K562 (cell line): ENCODE measurements around the gene KIF19. TPM values are rescaled to one million over a fixed set of nuclear protein-coding genes. Genes with fewer than 3 reads are reported as not detected.

Source experiments
- ATAC-seq: fragments of 200-7000 bp; cut with Tn5 transposase; 3 replicates; pipeline ENCODE4 v1.9.1; 2020; ENCODE audit warnings: moderate library complexity
- BruUV-seq: library from RNA; stranded (reverse); fragments of 400-500 nt; replicated peaks from 2 replicates; lab custom pipeline; 2021; lab: Mats Ljungman, UMichigan
- CTCF ChIA-PET: fragments of 300-600 bp; formaldehyde crosslinking; extraction: SDS; loops from one replicate; lab custom pipeline; 2021; ENCODE audit warnings: low intra/inter-chr PET ratio; lab: Yijun Ruan, JAX
- POLR2A ChIA-PET: fragments of 300-600, 350-650 bp; sonication (Branson Sonifier 250); formaldehyde crosslinking; extraction: SDS; loops from one replicate; lab custom pipeline; 2021; ENCODE audit warnings: antibody characterized with exemption, inconsistent platforms; lab: Yijun Ruan, JAX
- DNase-seq, 4 experiments: peaks; one replicate each; pipeline versions ENCODE4 v3.0.0 to v3.0.0-alpha.2; 2011 to 2018; ENCODE audit warnings: low spot score in 3 of 4, mixed read lengths in 3 of 4; ENCODE audit errors: extremely low read depth in 1 of 4
- FAIRE-seq: peaks from 2 replicates; lab custom pipeline; 2011; peaks lifted over from hg19 to GRCh38; lab: Jason Lieb, UNC
- H2AFZ ChIP-seq: 2 replicates; pipeline ENCODE4 v1.6.0; 2011; ENCODE audit warnings: low read depth, low read length, control low read depth, inconsistent platforms
- H3K27ac ChIP-seq: fragments of 200-600 bp; 3 replicates; pipeline ENCODE4 v1.8.0; 2011; ENCODE audit warnings: low read depth, mild to moderate bottlenecking, control low read depth, inconsistent platforms, low read length, moderate library complexity, mixed read lengths; ENCODE audit errors: extremely low read depth
- H3K27me3 ChIP-seq, 2 experiments: fragments of 300-600 bp in 1 of 2; 2 replicates in 1 of 2; 3 replicates in 1 of 2; pipeline versions ENCODE4 v1.6.0 to v1.8.0; 2011; ENCODE audit warnings: inconsistent platforms in 2 of 2, low read length in 2 of 2, mild to moderate bottlenecking in 1 of 2, mixed read lengths in 1 of 2, moderate library complexity in 1 of 2; ENCODE audit not compliant: control insufficient read depth in 2 of 2, insufficient read depth in 2 of 2
- H3K36me3 ChIP-seq: fragments of 300-600 bp; 3 replicates; pipeline ENCODE4 v1.8.0; 2011; ENCODE audit warnings: mild to moderate bottlenecking, low read length, inconsistent platforms; ENCODE audit not compliant: control insufficient read depth, insufficient read depth
- H3K4me1 ChIP-seq, 2 experiments: fragments of 200-600 bp in 1 of 2; replicated peaks in 1 of 2; 2 replicates in 1 of 2; 3 replicates in 1 of 2; pipeline versions ENCODE4 v1.5.1 to v1.8.0; 2011; ENCODE audit warnings: inconsistent platforms in 2 of 2, low read length in 2 of 2, mild to moderate bottlenecking in 1 of 2, mixed read lengths in 1 of 2, moderate library complexity in 1 of 2; ENCODE audit not compliant: control insufficient read depth in 2 of 2, insufficient read depth in 2 of 2
- H3K4me2 ChIP-seq: 2 replicates; pipeline ENCODE4 v1.6.1; 2011; ENCODE audit warnings: low read length, control low read depth, inconsistent platforms, mixed read lengths; ENCODE audit not compliant: insufficient read depth
- H3K4me3 ChIP-seq: fragments of 200-600 bp; sonication (generic), shearing (Covaris generic); 2 replicates; pipeline ENCODE4 v1.5.1; 2016; ENCODE audit warnings: control low read depth, inconsistent platforms
- H3K79me2 ChIP-seq: fragments of 200-600 bp; 3 replicates; pipeline ENCODE4 v1.8.0; 2011; ENCODE audit warnings: low read length, inconsistent platforms; ENCODE audit not compliant: control insufficient read depth, insufficient read depth
- H3K9ac ChIP-seq, 2 experiments: 2 replicates each; pipeline versions ENCODE4 v1.6.0 to v1.6.1; 2011; ENCODE audit warnings: low read depth in 2 of 2, low read length in 2 of 2, control low read depth in 1 of 2, inconsistent platforms in 1 of 2, mild to moderate bottlenecking in 1 of 2, mixed read lengths in 1 of 2; ENCODE audit not compliant: insufficient read depth in 1 of 2
- H3K9me1 ChIP-seq: one replicate; pipeline ENCODE4 v1.6.0; 2011; ENCODE audit warnings: inconsistent platforms, mild to moderate bottlenecking, low read length, moderate library complexity; ENCODE audit not compliant: control insufficient read depth, insufficient read depth
- H3K9me3 ChIP-seq: replicated peaks from 2 replicates; pipeline ENCODE4 v1.5.1; 2011; ENCODE audit warnings: low read depth, low read length, inconsistent platforms; ENCODE audit not compliant: control insufficient read depth, insufficient read depth
- H4K20me1 ChIP-seq: replicated peaks from 2 replicates; pipeline ENCODE4 v1.6.1; 2011; ENCODE audit warnings: low read length, inconsistent platforms, mixed read lengths; ENCODE audit not compliant: control insufficient read depth, insufficient read depth
- CCAR2 ChIP-seq: fragments of 200-400 bp; formaldehyde crosslinking; IDR thresholded peaks from 2 replicates; pipeline ENCODE4 v1.6.1; 2017; ENCODE audit warnings: mild to moderate bottlenecking, low read depth, low read length
- DPF2 ChIP-seq: fragments of 450-650 bp; IDR thresholded peaks from 2 replicates; pipeline ENCODE4 v1.6.1; 2016
- EP400 ChIP-seq: fragments of 450-650 bp; IDR thresholded peaks from 2 replicates; pipeline ENCODE4 v1.6.1; 2017; ENCODE audit warnings: antibody characterized with exemption, mild to moderate bottlenecking, moderate library complexity
- FOXK1 ChIP-seq: sonication (generic); formaldehyde crosslinking; IDR thresholded peaks from 2 replicates; pipeline ENCODE4 v1.8.0; 2022; ENCODE audit warnings: missing genetic modification reagents, mild to moderate bottlenecking, borderline replicate concordance
- LCOR ChIP-seq: sonication (generic); formaldehyde crosslinking; IDR thresholded peaks from 2 replicates; pipeline ENCODE4 v1.8.0; 2022; ENCODE audit warnings: mild to moderate bottlenecking, missing genetic modification reagents
- MCM7 ChIP-seq, 2 experiments: fragments of 450-650 bp; IDR thresholded peaks; 2 replicates each; pipeline ENCODE4 v1.6.1; 2016 to 2018
- MEF2A ChIP-seq: IDR thresholded peaks from 2 replicates; pipeline ENCODE4 v1.6.1; 2011; ENCODE audit warnings: low read depth, mild to moderate bottlenecking, low read length, moderate library complexity; ENCODE audit not compliant: control insufficient read depth
- POLR3G ChIP-seq: IDR thresholded peaks from 2 replicates; pipeline ENCODE4 v1.6.1; 2011; ENCODE audit not compliant: insufficient read length, insufficient replicate concordance; ENCODE audit errors: extremely low read depth
- RB1 ChIP-seq: fragments of 450-650 bp; IDR thresholded peaks from 2 replicates; pipeline ENCODE4 v1.6.1; 2017; ENCODE audit warnings: low read depth, mild to moderate bottlenecking
- RBM22 ChIP-seq: fragments of 200-400 bp; formaldehyde crosslinking; IDR thresholded peaks from 2 replicates; pipeline ENCODE4 v1.6.1; 2018; ENCODE audit warnings: low read length, low read depth; ENCODE audit not compliant: poor library complexity, severe bottlenecking
- TAF9B ChIP-seq: fragments of 450-650 bp; IDR thresholded peaks from 2 replicates; pipeline ENCODE4 v1.6.1; 2018; ENCODE audit warnings: mild to moderate bottlenecking; ENCODE audit not compliant: partially characterized antibody
- ZEB2 ChIP-seq: fragments of 450-650 bp; IDR thresholded peaks from 2 replicates; pipeline ENCODE4 v1.6.1; 2016
- ZFP36 ChIP-seq: fragments of 150-350 bp; IDR thresholded peaks from 2 replicates; pipeline ENCODE4 v1.6.1; 2018; ENCODE audit warnings: low read length, low read depth; ENCODE audit not compliant: partially characterized antibody
- ZNF146 ChIP-seq: IDR thresholded peaks from one replicate; pipeline ENCODE4 v1.6.1; 2018; ENCODE audit warnings: missing compliant biosample characterization; ENCODE audit not compliant: unreplicated experiment
- ZNF384 ChIP-seq: IDR thresholded peaks from 2 replicates; pipeline ENCODE4 v1.6.1; 2012; ENCODE audit warnings: low read depth, low read length, improper control_type of control experiment
- ZNF407 ChIP-seq: fragments of 450-650 bp; IDR thresholded peaks from 2 replicates; pipeline ENCODE4 v1.6.1; 2016; ENCODE audit warnings: low read depth
- WGBS: fragments of 100-300 bp; shearing (Covaris generic); methylation state at CpG from one replicate; pipeline ENCODE4 v1.1.6; 2016; ENCODE audit warnings: low coverage, mixed read lengths; ENCODE audit not compliant: insufficient coverage; ENCODE audit errors: missing lambda C conversion rate; 5-methylcytosine and 5-hydroxymethylcytosine counted together
- in situ Hi-C: fragments of 300-500 bp; cut with MboI; formaldehyde crosslinking; loops from 4 replicates; pipeline ENCODE4 v1.15.0; 2018; ENCODE audit warnings: inconsistent platforms, mixed read lengths
- intact Hi-C: fragments of 100-400 bp; cut with micrococcal nuclease; formaldehyde crosslinking; loops from 2 replicates; pipeline ENCODE4 v1.14.2; 2022
- polyA plus RNA-seq, 8 experiments: library from polyadenylated mRNA; depleted of rRNA in 4 of 8; stranded (reverse) in 5 of 8; unstranded in 3 of 8; fragments of >200 nt; fragmentation: Nextera tagmentation in 2 of 8; fragmentation: Illumina TruSeq in 1 of 8; extraction: Ambion mirVana in 2 of 8; extraction: Trizol in 1 of 8; gene quantifications; 2 replicates each; pipeline versions ENCODE4 v1.2.1 to v1.2.3, GENCODE V29; 2011 to 2014; ENCODE audit warnings: inconsistent platforms in 1 of 8, missing spikeins in 1 of 8
- total RNA-seq, 7 experiments: library from RNA; depleted of rRNA in 6 of 7; stranded (reverse); fragments of >200 nt in 6 of 7; fragmentation: Illumina TruSeq in 2 of 7; extraction: Trizol in 2 of 7; gene quantifications; 2 replicates each; pipeline versions ENCODE4 v1.2.1 to v1.2.3, GENCODE V29; 2011 to 2021; ENCODE audit warnings: low replicate concordance in 1 of 7
- TF ChIP-seq, protein P1 (sequence below): fragments of 450-650 bp; formaldehyde crosslinking; IDR thresholded peaks from 2 replicates; pipeline ENCODE4 v1.4.0; 2022; ENCODE audit warnings: missing genetic modification characterization

KIF19 gene
- total and polyA plus RNA-seq, 9 of the 15 experiments (the other 6 are each of a cell fraction or from before 2014, with no cell fraction given), result 0.10 TPM; not detected in 8

GRCh38 chr17:74404218-74404617 lies 78.2 kb downstream of the KIF19 start:
- CTCF ChIA-PET, result no interaction called here
- no TSS peak for BruUV-seq
- Histone ChIP-seq H3K9me3 (no peaks in the 10 kb centered on the region; the same call in 1 of the 2 replicates), H3K36me3 (no peaks in the 10 kb centered on the region), H3K79me2 (no peaks in the 10 kb centered on the region), H3K9me1 (no peaks in the 10 kb centered on the region), H4K20me1 (no peaks in the 10 kb centered on the region), H3K27me3 (peaks cover 17 to 39% of the 10 kb centered on the region in 2 experiments; a peak in 3 of 5 replicates), H3K4me2 (no peak overlapping the region), H2AFZ (no peak overlapping the region), H3K4me3 (no peak overlapping the region), H3K4me1 (no peaks in the 10 kb centered on the region), H3K27ac (no peak overlapping the region), H3K9ac (no peak overlapping the region)
- POLR2A ChIA-PET, result no interaction called here
- whole genome bisulfite sequencing, result 2% methylated on average over 6 of the region's 7 CpGs
- intact Hi-C loops, result no loop called here
- DNase-seq (no peak), FAIRE-seq (no peak), ATAC-seq (no peak)
- in situ Hi-C loops, result no loop called here
- TF ChIP-seq RBM22 (no peak), ZNF407 (no peak), LCOR (CRISPR knock-in tag) (no peak), RB1 (no peak), CCAR2 (no peak), ZNF384 (no peak), MEF2A (no peak), ZFP36 (no peak), ZEB2 (no peak), DPF2 (no peak), MCM7 (IDR thresholded peaks at IDR 0.05) (no peak), ZNF146 (CRISPR knock-in tag) (no peak), POLR3G (no peak), FOXK1 (no peak), TAF9B (no peak), EP400 (no peak)
- TF ChIP-seq, protein P1, sequence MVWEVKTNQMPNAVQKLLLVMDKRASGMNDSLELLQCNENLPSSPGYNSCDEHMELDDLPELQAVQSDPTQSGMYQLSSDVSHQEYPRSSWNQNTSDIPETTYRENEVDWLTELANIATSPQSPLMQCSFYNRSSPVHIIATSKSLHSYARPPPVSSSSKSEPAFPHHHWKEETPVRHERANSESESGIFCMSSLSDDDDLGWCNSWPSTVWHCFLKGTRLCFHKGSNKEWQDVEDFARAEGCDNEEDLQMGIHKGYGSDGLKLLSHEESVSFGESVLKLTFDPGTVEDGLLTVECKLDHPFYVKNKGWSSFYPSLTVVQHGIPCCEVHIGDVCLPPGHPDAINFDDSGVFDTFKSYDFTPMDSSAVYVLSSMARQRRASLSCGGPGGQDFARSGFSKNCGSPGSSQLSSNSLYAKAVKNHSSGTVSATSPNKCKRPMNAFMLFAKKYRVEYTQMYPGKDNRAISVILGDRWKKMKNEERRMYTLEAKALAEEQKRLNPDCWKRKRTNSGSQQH (CRISPR knock-in tag), result no peak
